Measurements from ENCODE around the gene KCND3.

The KCND3 gene

DNA sequence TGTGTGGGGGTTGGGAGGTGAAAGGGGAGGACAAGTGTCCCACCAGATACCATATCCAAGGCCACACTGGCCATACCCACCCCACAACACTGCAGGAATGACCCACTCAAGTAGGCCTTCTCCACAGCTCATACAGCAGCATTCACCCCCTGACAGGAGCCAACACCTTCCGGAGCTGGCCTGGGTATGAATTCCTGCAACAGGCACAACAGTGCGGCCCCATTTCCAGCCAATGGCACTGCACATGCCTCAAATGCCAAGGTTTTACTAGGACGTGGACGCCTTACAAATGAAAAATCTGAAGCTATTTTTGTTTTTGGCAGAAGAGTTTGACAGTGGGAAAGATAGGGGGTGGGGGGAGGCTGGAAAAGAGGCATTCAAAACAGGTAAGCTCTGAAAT is 2.0 kb downstream of the KCND3 start:
- no peak for DNase-seq

DNA sequence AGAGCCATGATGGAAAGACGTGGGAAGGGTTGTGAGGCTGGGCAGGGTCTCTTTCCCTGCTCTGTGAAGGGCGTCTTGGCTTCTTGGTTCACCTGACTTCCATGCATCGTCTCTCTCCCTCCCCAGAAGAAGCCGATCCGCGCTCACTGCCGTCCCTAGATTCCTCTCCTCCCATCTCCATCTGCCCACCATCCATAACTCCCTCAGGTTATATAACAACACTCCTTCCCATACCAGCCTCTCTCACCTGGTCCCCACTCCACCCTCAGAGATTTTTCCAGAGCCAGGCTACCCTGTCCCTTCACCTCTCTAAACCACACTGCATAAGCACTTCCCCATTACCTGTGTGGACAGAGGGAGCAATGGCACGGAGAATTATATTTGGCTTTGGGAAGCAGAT is 6.0 kb downstream of the KCND3 start:
- DNase-seq = no peak

DNA sequence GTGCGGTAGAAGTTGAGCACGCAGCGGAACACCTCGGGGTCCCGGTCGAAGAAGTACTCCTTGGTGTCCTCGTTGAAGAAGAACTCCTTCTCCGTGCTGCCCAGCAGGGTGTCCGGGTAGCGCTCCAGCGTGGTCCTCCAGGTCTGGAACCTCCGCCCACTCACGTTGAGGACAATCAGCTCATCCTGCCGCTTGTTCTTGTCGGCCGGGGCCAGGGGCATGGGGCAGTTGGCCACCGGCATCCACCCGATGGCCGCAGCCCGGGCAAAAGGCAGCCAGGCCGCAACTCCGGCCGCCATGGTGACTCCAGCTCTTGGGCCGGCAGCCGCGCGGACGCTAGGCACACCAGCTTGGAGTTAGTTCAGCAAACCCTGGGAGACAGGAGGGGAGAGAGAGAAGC is 7.0 kb downstream of the KCND3 start:
- no peak for DNase-seq

DNA sequence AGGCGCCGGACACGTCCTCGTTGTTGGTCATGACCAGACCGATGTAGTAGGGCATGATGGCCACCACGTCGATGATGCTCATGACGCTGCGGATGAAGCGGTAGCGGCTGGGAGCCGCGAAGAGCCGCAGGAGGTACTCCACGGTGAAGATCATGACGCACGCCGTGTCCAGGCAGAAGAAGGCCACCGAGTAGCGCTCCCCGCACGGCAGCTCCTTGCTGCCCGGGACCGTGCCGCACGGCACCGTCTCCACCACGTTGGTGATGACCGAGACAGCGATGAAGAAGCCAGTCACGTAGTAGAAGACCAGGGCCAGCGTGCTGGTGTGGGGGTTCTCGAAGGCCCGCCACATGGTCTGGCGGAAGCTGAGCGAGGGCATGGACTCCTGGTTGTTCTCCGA is 7.6 kb downstream of the KCND3 start:
- no peak for DNase-seq

DNA sequence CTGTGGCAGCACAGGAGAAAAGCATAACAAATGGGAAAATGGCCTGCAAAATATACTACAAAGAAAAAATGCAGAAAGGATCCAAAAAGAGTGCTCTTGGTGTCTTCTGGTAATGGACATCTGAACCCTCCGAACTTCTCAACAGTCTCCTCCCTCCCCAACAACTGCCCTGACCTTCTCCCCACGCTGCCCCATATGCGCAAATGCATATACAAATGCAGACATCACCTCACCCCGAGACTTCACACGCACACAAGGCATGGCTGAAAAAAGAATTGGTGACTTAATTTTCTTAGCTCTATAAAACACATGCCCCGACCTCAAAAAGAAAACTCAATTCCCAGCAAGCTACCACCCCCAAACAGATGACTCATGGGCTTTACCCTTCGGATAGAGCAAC is 8.4 kb downstream of the KCND3 start:
- DNase-seq = no peak

DNA sequence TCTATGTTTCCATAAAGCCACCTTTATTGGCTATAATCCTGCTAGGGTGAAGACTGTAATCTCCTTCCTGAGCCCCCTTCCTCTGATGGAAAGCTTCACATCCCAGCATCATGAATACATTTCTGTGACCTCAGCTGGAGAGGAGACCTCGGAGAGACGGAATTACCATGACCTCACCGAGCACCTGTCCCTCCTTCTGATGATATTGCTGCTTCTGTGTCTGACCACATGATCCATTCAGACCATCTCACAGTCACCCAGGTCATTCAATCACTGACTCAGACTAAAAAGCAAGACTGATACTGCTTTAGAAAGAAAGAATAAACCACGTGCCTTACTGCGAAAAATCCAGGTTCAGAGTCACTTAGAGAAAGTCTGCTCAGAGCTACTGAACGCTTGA is 8.8 kb downstream of the KCND3 start:
- no peak for DNase-seq

DNA sequence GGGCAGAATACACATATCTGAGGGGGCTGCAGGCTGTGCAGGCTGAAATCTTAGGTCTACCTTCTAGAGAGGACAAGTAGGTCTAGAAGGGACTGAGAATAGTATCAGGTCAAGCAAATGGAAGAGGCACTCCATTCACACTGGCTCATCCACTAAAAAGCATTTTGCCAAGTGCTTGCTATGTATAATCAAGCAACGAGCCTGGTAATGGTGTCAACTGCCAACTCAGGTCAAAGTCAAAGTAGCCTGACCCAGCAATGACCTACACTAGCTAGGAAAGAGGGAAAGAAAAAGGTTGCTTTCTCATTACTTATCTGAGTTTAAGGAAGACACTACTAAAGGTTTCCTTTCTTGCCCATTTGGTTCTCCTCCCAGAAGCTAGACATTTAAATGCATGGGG is 10.8 kb downstream of the KCND3 start:
- DNase-seq = no peak

DNA sequence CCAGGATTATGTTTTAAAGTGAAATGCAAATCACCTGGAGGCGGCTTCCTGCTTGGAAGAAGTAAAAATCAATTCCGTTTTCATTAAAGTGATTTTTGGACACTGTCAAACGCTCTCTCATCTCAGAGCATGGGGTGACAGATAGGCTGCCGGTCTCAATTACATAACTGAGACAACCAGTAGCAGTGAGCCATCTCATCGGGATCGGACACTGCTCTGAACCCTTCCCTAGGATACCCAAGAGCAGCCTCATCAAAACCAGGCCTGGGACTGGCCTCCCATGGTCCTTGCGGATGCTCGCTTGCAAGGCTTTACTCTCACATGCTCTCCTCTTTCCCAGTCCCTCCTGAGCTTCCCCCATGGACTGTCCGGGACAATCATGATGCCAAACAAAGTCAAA is 12.1 kb downstream of the KCND3 start:
- no peak for DNase-seq

DNA sequence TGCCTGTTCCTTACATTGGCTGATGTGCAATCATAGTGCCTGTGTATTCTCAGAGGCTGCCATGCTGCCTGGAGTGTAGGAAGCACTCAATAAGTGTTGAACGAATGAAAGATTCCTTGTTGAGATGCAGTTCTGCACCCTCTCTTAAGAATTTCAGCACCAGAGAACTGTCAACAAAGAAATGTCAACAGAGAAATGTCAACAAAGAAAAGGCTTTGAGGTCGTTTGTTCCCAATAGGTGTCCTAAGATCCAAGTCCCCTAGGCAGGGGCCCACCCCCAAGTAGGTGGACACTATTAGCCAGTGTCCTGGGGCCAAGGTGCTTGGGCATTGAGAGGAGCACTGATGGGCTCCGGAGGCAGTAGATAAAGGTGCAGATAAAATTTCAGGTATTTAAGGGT is 12.6 kb downstream of the KCND3 start:
- no peak for DNase-seq

DNA sequence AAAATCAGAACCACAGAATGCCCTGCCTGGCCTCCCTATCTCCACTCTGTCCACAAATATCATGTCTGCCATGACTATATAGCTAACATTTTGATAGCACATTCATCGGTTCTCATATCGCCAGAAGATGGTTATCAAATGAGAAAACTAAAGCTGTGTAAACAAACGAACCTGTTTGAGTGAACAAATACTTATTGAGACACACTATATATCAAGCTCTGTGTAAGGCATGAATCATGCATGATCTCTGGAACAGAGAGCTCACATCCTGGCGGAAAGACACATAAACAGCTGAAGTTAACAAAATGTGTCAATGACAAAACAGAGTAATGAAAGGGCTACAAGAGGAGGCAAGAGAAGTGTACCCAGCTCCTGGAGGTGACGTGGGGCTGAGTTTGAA is 13.1 kb downstream of the KCND3 start:
- DNase-seq = no peak

DNA sequence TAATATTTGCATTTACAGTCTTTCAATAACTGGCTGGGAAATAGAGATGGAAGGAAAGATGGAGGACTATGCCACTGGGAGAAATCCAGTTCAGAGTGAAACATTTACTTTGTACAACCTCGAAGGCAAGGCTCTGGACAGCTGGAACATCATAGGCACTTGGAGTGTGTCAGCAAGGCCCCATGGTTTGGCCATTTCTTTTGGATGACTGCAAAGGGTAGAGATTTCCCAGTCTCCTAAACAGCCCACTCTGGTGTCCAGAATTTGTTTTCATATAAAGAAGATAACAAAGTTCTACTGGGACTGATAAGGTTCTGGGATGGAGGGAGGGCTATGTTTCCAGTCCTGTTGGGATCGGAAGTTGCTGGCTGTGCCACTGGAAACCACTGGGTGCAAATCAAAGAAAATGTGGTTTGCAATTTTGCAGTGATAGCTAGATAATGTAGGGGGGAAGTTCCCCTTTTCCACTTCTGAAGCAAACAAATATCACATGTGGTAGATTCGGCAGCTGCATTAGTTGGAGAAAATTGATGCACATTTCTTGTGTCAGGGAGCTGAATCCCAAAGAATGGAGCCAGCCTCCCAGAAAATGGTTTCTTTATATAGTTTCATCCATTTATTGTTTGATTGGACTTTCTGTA is 16.2 kb downstream of the KCND3 start:
- DNase-seq = peak; percentile 43

DNA sequence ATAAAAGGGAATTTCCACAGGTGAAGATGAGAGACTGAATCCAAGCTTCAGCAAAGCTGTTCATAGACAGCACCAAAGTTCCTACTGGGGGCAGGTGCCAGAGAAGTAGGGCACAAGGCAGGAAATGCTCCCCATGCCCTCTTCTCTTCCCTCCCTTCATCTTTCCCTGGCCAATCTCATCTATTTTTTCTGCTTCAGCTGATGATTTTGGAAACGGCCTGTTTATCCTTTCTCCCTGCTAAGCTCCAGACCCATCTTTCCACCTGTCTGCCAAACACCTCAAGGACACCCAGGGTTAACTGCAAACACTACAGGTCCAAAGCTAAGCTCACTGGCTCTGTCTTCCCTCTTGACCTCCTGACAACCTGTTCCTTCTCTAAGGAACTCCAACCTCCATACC is 18.1 kb downstream of the KCND3 start:
- DNase-seq = no peak

DNA sequence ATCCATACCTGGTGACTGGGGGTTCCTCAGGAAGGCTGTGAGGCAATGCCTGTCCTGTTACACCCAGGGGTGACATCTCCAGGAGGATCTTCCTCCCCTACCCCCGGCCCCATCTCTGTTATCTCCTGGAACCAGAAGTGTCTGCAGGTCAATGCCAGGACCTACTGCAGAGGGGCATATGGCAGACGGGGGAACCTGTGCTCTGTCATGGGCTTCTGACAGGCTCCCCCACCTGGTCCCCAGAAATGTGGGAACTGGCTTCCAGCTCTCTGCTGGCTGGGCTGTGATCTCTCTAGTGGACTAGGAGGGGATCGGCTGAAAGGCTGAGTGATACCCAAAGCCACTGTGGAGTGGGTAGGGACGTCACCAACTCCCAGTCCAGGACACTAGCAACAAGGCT is 21.0 kb downstream of the KCND3 start:
- no peak for DNase-seq

DNA sequence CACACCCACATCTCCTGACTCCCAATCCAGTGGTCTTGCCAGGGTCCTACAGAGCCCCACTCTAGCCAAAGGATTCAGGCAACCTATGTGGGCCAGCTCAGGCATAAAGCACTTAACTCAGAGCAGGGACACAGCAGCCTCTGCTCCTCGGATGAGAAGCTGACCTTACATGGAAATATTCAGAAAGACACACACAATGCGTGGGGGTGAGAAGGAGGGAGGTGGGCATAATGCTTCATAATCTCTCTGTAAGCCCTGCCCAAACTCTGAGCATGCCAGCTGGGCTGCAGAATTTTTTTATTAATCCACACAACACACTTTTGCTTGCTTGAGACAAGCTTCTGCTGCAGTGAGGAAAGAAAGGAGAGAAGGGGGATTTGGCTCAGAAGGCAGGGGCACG is 21.6 kb downstream of the KCND3 start:
- DNase-seq = no peak

DNA sequence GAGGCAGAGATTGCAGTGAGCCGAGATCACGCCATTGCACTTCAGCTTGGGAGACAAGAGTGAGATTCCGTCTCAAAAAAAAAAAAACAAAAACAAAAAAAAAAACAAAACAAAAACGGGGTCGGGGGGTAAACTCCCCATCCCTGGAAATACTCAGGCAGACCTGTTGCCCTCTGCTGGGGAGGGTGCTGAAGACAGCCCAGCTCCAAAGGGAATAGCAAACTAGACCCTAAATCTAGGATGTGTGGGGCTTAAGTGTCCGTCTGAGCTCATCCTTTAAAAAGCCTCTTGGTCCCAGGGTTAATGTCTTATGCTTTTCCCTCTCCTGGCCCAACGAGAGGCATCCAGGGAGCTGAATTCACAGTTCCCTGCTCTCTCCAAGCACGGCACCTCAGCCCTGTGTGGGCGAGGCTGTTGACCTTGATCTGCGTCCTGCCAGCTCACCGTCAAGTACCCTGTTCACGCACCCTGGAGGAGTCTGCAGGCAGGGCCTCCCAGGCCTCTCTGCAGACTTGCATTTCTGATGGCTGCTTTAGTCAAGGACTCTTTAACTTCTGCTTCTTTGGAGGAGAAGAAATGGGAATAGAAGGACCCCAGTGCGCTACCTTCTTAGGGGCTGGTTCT is 22.3 kb downstream of the KCND3 start:
- no peak for DNase-seq

DNA sequence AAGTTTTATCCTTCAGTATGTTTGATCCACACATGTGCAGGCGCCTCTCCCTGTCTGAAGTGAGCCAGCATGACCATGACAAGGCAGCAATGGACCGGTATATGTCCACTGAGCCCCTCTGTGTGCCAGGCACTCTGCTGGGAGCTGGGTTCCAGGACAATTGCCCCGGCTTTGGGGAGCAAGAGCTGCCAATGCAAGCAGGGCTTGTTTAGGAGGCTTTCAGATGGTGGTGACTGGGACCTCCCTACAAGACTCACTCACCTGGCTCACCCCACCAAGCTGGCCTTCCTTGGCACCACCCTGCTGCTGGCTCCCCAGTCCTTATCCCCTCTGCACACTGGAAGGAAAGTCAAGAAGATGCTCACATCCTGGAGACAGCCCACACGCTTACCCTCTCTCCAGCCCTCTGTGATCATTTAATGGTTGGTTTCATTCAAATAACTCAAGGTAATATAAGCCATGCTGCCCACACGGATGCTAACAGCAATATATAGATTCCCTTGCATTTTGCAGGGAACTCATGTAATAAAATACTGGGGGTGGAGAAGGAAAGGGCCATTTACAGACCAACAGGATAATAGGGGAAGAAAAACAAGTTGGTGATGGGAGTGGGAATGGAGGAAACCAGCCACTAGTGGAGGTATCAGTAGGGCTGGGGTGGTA is 23.6 kb downstream of the KCND3 start:
- no peak for DNase-seq

DNA sequence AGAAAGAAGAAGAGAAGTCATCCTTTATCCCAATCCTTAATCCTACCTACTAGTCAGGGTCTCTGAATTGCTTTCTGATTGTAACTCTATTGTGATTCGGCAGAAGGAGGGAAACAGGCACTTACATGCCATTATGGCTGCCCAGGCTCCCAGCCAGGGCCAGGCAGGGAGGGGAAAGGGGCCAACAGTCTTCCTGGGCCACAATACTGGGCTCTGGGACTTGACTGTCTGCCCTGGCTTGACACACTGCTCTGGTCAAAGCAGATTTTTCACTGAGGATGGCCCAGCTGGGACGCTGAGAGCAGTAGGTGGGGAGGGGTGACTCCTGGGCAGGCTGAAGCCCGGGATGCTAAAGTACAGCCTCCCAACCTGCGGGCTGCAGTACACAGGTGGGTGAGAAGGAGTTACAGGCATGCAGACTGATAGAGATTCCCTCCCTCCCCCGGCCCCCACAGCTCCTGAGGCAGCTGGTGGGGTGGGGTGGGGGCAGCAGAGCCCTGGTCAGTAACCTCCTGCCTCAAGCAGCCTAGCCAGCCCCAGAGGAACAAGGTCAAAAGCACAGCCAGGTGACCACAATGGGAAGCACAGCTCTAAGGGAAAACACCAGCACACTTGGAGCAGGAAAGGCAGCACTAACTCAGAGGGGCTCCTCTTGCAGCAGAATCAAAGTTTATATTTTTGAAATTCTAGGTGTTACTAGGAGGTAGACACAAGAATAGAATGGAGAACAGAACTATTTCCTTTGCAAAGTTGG is 25.3 kb downstream of the KCND3 start:
- DNase-seq = no peak

DNA sequence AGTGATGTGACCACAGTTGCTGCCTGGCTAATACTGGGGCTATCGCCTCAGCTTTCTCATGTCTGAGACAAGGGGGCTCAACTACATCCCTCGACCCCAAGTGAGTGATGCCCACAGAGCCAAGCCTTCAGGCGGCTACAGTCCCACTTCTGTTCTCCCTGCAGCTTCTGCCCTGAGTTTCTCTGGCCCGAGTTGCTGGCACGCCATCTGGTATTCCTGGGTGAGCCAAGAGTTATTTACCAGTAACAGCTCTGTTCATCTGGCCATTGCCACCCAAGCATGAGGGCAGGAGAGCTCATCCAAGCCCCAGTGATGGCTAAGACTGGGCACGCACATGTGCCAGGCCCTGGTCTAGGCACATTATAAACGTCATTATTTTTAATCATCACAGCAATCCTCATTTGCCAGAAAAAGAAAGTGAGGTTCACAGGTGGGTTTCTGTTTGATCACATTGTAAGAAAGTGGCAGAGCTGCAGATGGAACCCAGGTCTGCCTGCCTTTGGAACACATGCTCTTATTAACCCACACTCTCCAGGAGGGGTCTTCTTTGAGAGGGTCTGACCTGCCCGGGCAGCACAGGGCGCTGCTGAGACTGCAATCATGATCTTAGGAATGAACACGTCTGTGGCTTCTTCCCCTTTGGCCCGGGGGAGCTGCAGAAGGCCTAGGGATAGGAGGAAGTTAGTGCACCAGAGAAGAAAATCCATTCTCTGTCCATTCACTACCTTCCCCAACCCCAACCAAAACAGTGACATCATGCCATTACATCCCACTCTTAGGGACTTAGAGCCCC is 27.5 kb downstream of the KCND3 start:
- DNase-seq = no peak

DNA sequence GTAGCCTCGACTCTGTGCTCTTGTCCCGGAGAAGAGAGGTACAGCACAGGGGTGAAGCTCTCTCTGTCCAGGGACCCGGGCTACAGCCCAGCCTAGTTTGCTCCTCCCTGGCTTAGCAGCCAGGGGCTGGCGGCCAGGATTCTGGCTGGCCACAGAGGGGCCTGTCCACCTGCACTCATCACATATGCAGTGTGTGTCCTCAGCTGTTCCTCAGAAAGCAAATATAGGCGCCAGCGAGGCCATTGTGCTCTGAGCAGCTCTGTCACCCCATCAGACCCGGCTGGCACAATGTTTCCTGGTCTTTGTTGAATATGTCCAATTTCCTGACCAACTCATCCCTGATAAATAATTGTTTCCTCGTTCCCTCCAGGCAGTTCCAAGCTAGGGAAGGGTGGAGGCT is 28.5 kb downstream of the KCND3 start:
- DNase-seq = no peak

DNA sequence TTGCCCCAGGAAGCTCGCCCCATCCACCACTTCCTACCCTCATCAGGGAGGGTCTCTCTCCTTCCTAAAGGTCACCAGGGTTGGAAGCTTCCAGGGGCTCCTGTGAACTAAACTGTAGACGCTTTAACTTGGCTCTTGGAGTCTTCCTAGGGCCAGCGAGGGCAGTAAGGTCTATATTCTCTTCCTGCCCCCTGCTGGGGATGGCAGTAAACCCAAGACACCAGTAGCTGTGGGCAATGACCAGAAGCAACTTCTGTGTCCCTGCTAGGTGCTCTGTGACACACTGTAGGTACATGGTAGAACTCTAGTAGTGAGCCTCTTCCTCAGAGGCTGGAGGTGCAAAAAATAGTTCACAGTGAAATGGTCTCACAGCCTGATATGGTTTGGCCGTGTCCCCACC is 30.0 kb downstream of the KCND3 start:
- DNase-seq = no peak

DNA sequence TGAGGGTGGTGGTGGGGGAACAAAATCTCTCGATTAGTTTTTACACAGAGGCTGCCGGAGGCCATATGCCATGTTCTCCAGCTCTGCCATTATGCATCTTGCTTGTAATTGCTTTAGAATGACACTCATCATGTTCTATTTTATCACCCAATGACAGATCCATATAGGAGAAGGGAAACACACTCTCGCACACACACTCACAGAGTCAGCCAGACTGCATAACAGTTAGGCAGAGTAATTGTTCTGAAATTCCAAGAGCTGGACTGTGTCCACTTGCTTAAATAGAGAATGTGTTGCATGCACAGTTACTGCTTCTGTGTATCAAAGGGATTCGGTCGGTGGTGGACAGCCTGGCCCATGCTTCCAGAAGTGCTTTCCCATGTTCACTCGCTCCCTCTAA is 30.6 kb downstream of the KCND3 start:
- DNase-seq = no peak

DNA sequence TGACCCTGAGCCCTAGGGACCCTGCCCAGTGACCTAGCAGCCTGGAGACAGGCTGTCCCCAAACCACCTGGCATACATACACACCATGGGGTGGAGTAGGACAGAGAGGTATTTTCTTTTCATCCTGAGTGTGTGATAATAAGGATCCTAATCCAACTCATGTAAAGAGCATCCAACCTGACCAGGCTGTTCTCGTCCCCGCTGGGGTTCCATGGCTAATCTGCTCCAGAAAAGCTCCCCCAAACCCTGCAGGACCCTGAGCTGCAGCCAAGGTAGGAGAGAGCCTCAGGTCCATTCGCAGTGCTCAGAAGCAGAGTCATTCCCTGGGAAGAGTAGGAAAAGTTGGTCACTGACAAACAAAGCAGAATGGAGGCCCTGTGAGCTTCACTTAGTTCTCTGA is 31.4 kb downstream of the KCND3 start:
- DNase-seq = no peak

DNA sequence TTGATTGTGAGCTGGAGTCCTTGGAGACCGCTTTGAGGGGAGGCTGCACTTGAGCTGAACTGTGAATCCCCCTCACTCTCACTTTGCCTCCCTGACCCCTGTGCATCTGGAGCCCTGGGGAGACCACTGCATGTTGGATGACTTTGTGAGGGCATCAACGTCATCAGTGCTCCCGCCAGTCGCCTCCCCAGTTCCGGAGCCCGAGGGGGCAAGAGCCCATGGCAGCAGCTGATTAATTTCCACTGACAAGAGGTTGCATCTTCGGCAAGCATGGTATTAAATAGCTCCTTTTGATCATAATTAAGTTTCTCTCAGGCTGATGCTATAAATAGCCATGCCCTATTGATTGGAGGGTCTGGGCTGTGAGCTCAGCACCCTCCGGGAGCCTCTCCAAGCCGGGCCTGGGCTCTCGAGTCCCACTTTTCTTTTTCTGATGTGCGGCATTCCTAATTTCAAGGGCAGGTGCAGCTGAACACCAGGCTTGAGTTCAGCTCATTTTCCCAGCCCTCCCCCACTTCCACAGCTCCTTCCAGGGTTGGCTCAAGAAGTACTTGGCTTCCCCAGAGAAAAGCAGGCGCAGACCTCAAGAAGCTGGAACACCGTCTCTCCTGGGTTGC is 33.2 kb downstream of the KCND3 start:
- DNase-seq = no peak
